Gastrocnemius medialis (tissue), 4 donors: Measurements from ENCODE around the gene FGD5. TPM values are rescaled to one million over a fixed set of nuclear protein-coding genes. Genes with fewer than 3 reads are reported as not detected.
A peak's percentile ranks its signal among the peaks of the same experiment; 100 is the strongest.

ENCODE experiments used
- ATAC-seq, 2 donors: fragments of 150-250 bp; one replicate each; pipeline ENCODE4 v1.9.1; 2016
- DNase-seq, 2 donors: peaks; one replicate each; pipeline ENCODE4 v3.0.0-alpha.2; 2019
- H3K27ac ChIP-seq, 4 donors: fragments of 200-600 bp; sonication (generic); 1 replicate in 1 of 4; 2 replicates in 3 of 4; pipeline ENCODE4 v1.5.1; 2016 to 2018; ENCODE audit warnings: mild to moderate bottlenecking in 2 of 4, moderate library complexity in 1 of 4
- H3K27me3 ChIP-seq, 3 donors: fragments of 200-600 bp; sonication (generic) in 2 of 3; 1 replicate in 1 of 3; 2 replicates in 2 of 3; pipeline versions ENCODE4 v1.5.1 to v1.6.0; 2016 to 2019; ENCODE audit warnings: mild to moderate bottlenecking in 1 of 3, moderate library complexity in 1 of 3
- H3K36me3 ChIP-seq, 2 donors: fragments of 200-600 bp; sonication (generic) in 1 of 2; one replicate each; pipeline ENCODE4 v1.5.1; 2017 to 2018
- H3K4me1 ChIP-seq, 2 donors: fragments of 200-600 bp; sonication (generic) in 1 of 2; one replicate each; pipeline ENCODE4 v1.5.1; 2016 to 2017; ENCODE audit warnings: mild to moderate bottlenecking in 2 of 2
- H3K4me3 ChIP-seq, 4 donors: fragments of 200-600 bp; sonication (generic) in 3 of 4; 1 replicate in 1 of 4; 2 replicates in 3 of 4; pipeline ENCODE4 v1.5.1; 2016 to 2019; ENCODE audit warnings: mild to moderate bottlenecking in 2 of 4
- H3K9me3 ChIP-seq, 3 donors: fragments of 200-600 bp; sonication (generic) in 2 of 3; 1 replicate in 1 of 3; 2 replicates in 2 of 3; pipeline ENCODE4 v1.5.1; 2016 to 2019
- POLR2A ChIP-seq, 2 donors: fragments of 450-650 bp; IDR thresholded peaks; one replicate each; pipeline ENCODE4 v1.6.1; 2017; ENCODE audit warnings: antibody characterized with exemption in 2 of 2, mild to moderate bottlenecking in 2 of 2, moderate library complexity in 2 of 2
- in situ Hi-C, 4 donors: fragments of 200-750 bp; cut with MboI; loops; one replicate each; pipeline versions ENCODE4 v1.15.0 to v1.8.0; 2017; ENCODE audit warnings: low sequenced_read_pairs in 4 of 4
- intact Hi-C: fragments of 100-400 bp; cut with DNase I; formaldehyde crosslinking; loops from one replicate; pipeline ENCODE4 v1.15.1; 2023; ENCODE audit warnings: low total_unique reads
- total RNA-seq, 4 donors: library from RNA; depleted of rRNA; stranded (reverse); fragments of >200 nt; gene quantifications; one replicate each; pipeline versions ENCODE4 v1.1.0 to v1.2.3, GENCODE V29; 2016
- TF ChIP-seq, protein P1 (sequence below), 5 experiments: fragments of 450-650 bp in 3 of 5; fragments of 200-600 bp in 2 of 5; sonication (generic) in 2 of 5; IDR thresholded peaks in 4 of 5; conservative IDR thresholded peaks in 1 of 5; 1 replicate in 4 of 5; 2 replicates in 1 of 5; pipeline ENCODE4 v1.5.1; 2016 to 2019; ENCODE audit warnings: antibody characterized with exemption in 5 of 5, mild to moderate bottlenecking in 3 of 5, moderate library complexity in 3 of 5

The FGD5 gene
- total RNA-seq, 4 donors from 2014 or later: 4.4 to 8.4 (median 5.2) TPM

DNA sequence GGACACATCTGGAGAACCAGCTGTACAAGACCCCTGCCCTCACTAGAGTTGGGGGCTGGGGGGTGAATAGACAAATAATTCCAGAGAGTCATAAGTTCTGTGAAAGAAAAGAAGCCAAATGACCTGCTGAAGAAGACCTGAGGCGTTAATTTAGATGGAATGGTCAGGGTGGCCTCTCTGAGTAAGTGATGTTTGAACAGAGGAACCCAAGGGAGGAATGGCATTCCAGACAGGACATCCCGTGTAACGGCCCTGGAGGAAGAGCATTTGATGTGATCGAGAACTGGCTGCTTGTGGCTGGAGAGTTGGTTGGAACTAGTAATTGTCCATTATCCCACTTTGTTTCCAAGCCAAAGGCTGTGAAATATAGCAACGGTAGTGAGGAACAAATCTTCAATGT, 130.4 kb downstream of the FGD5 start:
- in situ Hi-C loops: loop anchor here in 3 of 4 donors (25.0 kb wide), 2 partner anchors 113 to 263 kb away; partner anchors contain the start of genes CAPN7 (in 2 of the 3) and MRPS25 (in 2 of the 3)
- intact Hi-C loops: loop anchor here (2.0 to 10.0 kb wide), 3 partner anchors 68 to 822 kb away; partner anchors contain the start of genes CAPN7 and TMEM43
- peaks cover 34 to 37% of the 10 kb centered on the region in 2 donors for H3K4me1 ChIP-seq

DNA sequence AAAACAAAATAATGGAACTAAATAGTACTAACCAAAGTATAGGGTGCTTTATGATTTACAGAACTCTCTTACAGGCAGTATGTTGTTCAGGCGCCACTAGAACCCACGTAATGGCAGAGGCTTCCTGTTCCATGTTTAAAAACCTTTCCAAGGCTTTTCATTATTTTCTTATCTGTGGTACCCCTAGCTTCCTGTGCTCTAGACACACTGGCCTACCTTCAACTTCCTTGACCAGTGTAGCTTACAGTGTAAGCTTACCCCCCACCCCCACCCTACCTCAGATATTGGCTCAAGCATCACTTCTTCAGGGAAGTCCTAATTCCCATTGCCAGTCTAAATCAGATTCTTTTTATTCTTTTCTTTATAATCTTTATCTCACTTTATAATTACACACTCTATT, 131.5 kb downstream of the FGD5 start:
- peaks cover 0 to 6% of the 10 kb centered on the region in 2 donors for H3K36me3 ChIP-seq
- no peak overlapping the region for H3K4me3 ChIP-seq
- ATAC-seq (no peak), DNase-seq (no peak)
- no peaks in the 10 kb centered on the region for H3K27me3 ChIP-seq
- TF ChIP-seq, protein P1, sequence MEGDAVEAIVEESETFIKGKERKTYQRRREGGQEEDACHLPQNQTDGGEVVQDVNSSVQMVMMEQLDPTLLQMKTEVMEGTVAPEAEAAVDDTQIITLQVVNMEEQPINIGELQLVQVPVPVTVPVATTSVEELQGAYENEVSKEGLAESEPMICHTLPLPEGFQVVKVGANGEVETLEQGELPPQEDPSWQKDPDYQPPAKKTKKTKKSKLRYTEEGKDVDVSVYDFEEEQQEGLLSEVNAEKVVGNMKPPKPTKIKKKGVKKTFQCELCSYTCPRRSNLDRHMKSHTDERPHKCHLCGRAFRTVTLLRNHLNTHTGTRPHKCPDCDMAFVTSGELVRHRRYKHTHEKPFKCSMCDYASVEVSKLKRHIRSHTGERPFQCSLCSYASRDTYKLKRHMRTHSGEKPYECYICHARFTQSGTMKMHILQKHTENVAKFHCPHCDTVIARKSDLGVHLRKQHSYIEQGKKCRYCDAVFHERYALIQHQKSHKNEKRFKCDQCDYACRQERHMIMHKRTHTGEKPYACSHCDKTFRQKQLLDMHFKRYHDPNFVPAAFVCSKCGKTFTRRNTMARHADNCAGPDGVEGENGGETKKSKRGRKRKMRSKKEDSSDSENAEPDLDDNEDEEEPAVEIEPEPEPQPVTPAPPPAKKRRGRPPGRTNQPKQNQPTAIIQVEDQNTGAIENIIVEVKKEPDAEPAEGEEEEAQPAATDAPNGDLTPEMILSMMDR (IDR thresholded peaks at IDR 0.05 in 4 of 5, conservative IDR thresholded peaks at IDR 0.05 in 1 of 5): no peak
- no peak for TF ChIP-seq POLR2A (IDR thresholded peaks at IDR 0.05)
- H3K9me3 ChIP-seq: no peaks in the 10 kb centered on the region
- intact Hi-C loops: no loop called here
- H3K4me1 ChIP-seq: peaks cover 32 to 37% of the 10 kb centered on the region in 2 donors
- in situ Hi-C loops: no loop called here
- H3K27ac ChIP-seq: peak overlapping the region in 3 of 4 donors; percentile 96 to 99 (median 99)

More for the DNA sequence above, 130.4 kb downstream of the FGD5 start:
- peak overlapping the region; percentile 66 to 98 (median 80) for H3K4me3 ChIP-seq
- H3K27me3 ChIP-seq: no peaks in the 10 kb centered on the region
- H3K36me3 ChIP-seq: peaks cover 0 to 17% of the 10 kb centered on the region in 2 donors
- no peak for TF ChIP-seq POLR2A (IDR thresholded peaks at IDR 0.05)
- TF ChIP-seq, protein P1 (IDR thresholded peaks at IDR 0.05 in 4 of 5, conservative IDR thresholded peaks at IDR 0.05 in 1 of 5): no peak
- DNase-seq: no peak
- H3K9me3 ChIP-seq: no peaks in the 10 kb centered on the region
- H3K27ac ChIP-seq: peak overlapping the region; percentile 96 to 99 (median 99)
- ATAC-seq: no peak

DNA sequence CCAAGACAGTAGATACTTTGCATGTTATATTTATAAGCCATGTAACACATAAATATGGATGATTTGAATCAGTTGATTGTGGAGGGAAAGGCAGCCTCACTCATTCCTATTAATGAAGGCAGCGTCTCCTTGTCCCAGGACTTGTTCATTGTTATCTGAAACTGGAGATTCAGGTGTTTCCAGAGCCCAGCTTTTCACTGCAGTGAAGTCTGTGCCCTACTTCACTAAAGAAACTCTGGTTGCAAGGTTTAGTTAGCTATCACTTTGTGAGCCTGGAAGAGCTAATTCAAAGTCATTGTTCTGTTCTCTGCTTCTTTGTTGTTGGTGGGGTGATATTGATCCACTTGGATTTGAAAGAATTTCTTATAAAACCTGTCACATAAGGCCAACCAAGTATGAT, 138.4 kb downstream of the FGD5 start:
- DNase-seq (no peak), ATAC-seq (no peak)
- no peaks in the 10 kb centered on the region for H3K9me3 ChIP-seq
- H3K4me1 ChIP-seq: peaks cover 29 to 30% of the 10 kb centered on the region in 2 donors
- H3K27ac ChIP-seq: no peak overlapping the region
- in situ Hi-C loops (no loop called here), intact Hi-C loops (no loop called here)
- no peak overlapping the region for H3K4me3 ChIP-seq
- H3K36me3 ChIP-seq: peaks cover 0 to 7% of the 10 kb centered on the region in 2 donors
- no peak for TF ChIP-seq POLR2A (IDR thresholded peaks at IDR 0.05)
- TF ChIP-seq, protein P1 (IDR thresholded peaks at IDR 0.05 in 4 of 5, conservative IDR thresholded peaks at IDR 0.05 in 1 of 5): no peak
- no peaks in the 10 kb centered on the region for H3K27me3 ChIP-seq

DNA sequence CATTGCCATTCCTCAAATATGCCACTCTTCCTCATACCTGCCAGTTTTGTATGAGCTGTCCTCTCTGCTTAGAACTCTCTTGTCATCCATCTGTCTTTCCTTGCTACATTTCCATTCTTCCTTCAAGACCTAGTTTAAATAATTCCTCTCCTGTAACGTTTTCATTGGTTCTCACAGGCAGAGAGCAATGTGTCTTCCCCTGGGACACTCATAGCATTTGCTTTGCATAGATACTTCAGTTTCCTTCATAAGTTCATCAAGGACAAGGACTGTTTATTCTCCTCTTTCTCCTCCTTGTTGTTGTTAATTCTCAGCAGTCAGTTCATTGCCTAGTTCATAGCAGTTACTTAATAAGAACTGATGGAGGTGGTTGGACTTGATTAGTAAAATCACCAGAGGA, 139.2 kb downstream of the FGD5 start:
- no peak overlapping the region for H3K4me3 ChIP-seq
- peaks cover 29 to 30% of the 10 kb centered on the region in 2 donors for H3K4me1 ChIP-seq
- ATAC-seq (no peak), DNase-seq (no peak)
- H3K27ac ChIP-seq: no peak overlapping the region
- in situ Hi-C loops (no loop called here), intact Hi-C loops (no loop called here)
- no peak for TF ChIP-seq POLR2A (IDR thresholded peaks at IDR 0.05)
- TF ChIP-seq, protein P1 (IDR thresholded peaks at IDR 0.05 in 4 of 5, conservative IDR thresholded peaks at IDR 0.05 in 1 of 5): no peak
- no peaks in the 10 kb centered on the region for H3K9me3 ChIP-seq
- no peaks in the 10 kb centered on the region for H3K27me3 ChIP-seq
- peaks cover 0 to 7% of the 10 kb centered on the region in 2 donors for H3K36me3 ChIP-seq
